ENCODE data around the gene ZNF44.

The ZNF44 gene

GRCh38 chr19:12265921-12266704, 28.6 kb downstream of the ZNF44 start:
- no peak overlapping the region for H3K9ac ChIP-seq (ENCODE audit: low read length)

DNA sequence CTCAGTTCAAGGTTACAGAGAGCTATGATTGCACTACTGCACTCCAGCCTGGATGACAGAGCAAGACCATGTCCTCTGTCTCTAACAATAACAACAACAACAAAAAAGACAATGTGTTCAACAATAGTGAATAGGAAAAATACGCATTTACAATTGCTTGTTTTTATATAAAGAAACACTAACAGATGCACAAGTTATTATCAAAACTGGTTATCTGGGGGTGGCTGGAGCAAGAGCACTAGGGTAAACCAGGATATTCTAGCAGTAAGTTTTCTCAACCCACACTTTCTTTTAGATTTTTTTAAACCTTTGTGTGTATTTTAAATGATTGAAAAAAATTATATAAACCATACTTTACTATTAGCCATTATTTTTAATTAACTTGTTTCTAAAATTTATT, 33.1 kb downstream of the ZNF44 start:
- Histone ChIP-seq H3K4me3 (ENCODE audit: low read depth, low read length, poor library complexity, severe bottlenecking) (no peak overlapping the region), H2AFZ (ENCODE audit: low read length) (no peak overlapping the region), H3K9me3 (ENCODE audit: low read length) (peaks cover 7% of the 10 kb centered on the region; the same call in 1 of the 2 replicates), H3K9ac (ENCODE audit: low read length) (no peak overlapping the region), H3K79me2 (ENCODE audit: insufficient read depth, low read length) (no peaks in the 10 kb centered on the region), H3K27ac (ENCODE audit: low read depth, low read length, poor library complexity, severe bottlenecking) (no peak overlapping the region), H3K4me1 (ENCODE audit: insufficient read depth, low read length, severe bottlenecking) (no peaks in the 10 kb centered on the region), H3F3A (ENCODE audit: insufficient read depth, low read length) (no peaks in the 10 kb centered on the region), H3K27me3 (ENCODE audit: insufficient read depth, low read length) (no peaks in the 10 kb centered on the region), H3K36me3 (ENCODE audit: insufficient read depth, low read length) (no peaks in the 10 kb centered on the region), H4K20me1 (ENCODE audit: insufficient read depth, low read length) (no peaks in the 10 kb centered on the region), H3K4me2 (ENCODE audit: low read length) (no peak overlapping the region), H3K9me2 (ENCODE audit: low read depth, low read length) (no peaks in the 10 kb centered on the region)
- no peak for TF ChIP-seq EZH2 (IDR thresholded peaks at IDR 0.05; ENCODE audit: borderline replicate concordance, low read length)
- TF ChIP-seq, protein P1, sequence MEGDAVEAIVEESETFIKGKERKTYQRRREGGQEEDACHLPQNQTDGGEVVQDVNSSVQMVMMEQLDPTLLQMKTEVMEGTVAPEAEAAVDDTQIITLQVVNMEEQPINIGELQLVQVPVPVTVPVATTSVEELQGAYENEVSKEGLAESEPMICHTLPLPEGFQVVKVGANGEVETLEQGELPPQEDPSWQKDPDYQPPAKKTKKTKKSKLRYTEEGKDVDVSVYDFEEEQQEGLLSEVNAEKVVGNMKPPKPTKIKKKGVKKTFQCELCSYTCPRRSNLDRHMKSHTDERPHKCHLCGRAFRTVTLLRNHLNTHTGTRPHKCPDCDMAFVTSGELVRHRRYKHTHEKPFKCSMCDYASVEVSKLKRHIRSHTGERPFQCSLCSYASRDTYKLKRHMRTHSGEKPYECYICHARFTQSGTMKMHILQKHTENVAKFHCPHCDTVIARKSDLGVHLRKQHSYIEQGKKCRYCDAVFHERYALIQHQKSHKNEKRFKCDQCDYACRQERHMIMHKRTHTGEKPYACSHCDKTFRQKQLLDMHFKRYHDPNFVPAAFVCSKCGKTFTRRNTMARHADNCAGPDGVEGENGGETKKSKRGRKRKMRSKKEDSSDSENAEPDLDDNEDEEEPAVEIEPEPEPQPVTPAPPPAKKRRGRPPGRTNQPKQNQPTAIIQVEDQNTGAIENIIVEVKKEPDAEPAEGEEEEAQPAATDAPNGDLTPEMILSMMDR (IDR thresholded peaks at IDR 0.05; ENCODE audit: low read length), result no peak

More at GRCh38 chr19:12265921-12266704, 28.6 kb downstream of the ZNF44 start:
- Histone ChIP-seq H3K4me1 (ENCODE audit: insufficient read depth, low read length, severe bottlenecking) (no peaks in the 10 kb centered on the region), H3K36me3 (ENCODE audit: insufficient read depth, low read length) (peaks cover 4% of the 10 kb centered on the region), H3K4me3 (ENCODE audit: low read depth, low read length, poor library complexity, severe bottlenecking) (no peak overlapping the region), H3K79me2 (ENCODE audit: insufficient read depth, low read length) (no peaks in the 10 kb centered on the region), H3K27ac (ENCODE audit: low read depth, low read length, poor library complexity, severe bottlenecking) (no peak overlapping the region), H3F3A (ENCODE audit: insufficient read depth, low read length) (no peaks in the 10 kb centered on the region), H3K4me2 (ENCODE audit: low read length) (no peak overlapping the region), H4K20me1 (ENCODE audit: insufficient read depth, low read length) (no peaks in the 10 kb centered on the region), H3K9me3 (ENCODE audit: low read length) (peaks cover 18% of the 10 kb centered on the region), H3K9me2 (ENCODE audit: low read depth, low read length) (no peaks in the 10 kb centered on the region), H2AFZ (ENCODE audit: low read length) (no peak overlapping the region), H3K27me3 (ENCODE audit: insufficient read depth, low read length) (no peaks in the 10 kb centered on the region)
- TF ChIP-seq, protein P1 (IDR thresholded peaks at IDR 0.05; ENCODE audit: low read length), result no peak
- TF ChIP-seq EZH2 (IDR thresholded peaks at IDR 0.05; ENCODE audit: borderline replicate concordance, low read length), result no peak

DNA sequence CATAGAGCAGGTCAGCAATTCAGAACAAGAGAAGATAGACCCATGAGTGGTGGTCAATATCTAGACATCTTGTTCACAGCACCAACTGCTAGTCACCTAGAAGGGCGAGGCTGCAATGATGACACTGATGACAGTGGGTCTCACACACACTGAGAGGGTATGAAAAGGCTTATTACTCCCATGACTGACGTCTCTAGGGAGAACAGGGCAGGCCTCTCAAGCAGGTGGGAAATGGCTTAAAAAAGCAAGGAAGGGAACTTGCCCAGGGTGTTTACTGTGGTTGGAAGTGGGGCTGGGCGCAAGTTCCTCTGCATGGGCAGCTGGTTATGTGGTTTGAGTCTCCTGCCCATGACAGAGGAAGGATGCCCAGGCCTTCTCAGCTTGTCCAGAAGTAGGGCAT, 33.8 kb downstream of the ZNF44 start:
- Histone ChIP-seq H3K9me2 (ENCODE audit: low read depth, low read length) (no peaks in the 10 kb centered on the region), H3K4me2 (ENCODE audit: low read length) (no peak overlapping the region), H3K79me2 (ENCODE audit: insufficient read depth, low read length) (no peaks in the 10 kb centered on the region), H4K20me1 (ENCODE audit: insufficient read depth, low read length) (no peaks in the 10 kb centered on the region), H3K4me1 (ENCODE audit: insufficient read depth, low read length, severe bottlenecking) (no peaks in the 10 kb centered on the region), H3K36me3 (ENCODE audit: insufficient read depth, low read length) (no peaks in the 10 kb centered on the region), H3K9ac (ENCODE audit: low read length) (no peak overlapping the region), H2AFZ (ENCODE audit: low read length) (no peak overlapping the region), H3K27ac (ENCODE audit: low read depth, low read length, poor library complexity, severe bottlenecking) (no peak overlapping the region), H3K27me3 (ENCODE audit: insufficient read depth, low read length) (no peaks in the 10 kb centered on the region), H3K4me3 (ENCODE audit: low read depth, low read length, poor library complexity, severe bottlenecking) (no peak overlapping the region), H3F3A (ENCODE audit: insufficient read depth, low read length) (no peaks in the 10 kb centered on the region), H3K9me3 (ENCODE audit: low read length) (peaks cover 2% of the 10 kb centered on the region; the same call in 1 of the 2 replicates)
- TF ChIP-seq, protein P1 (IDR thresholded peaks at IDR 0.05; ENCODE audit: low read length), result no peak
- no peak for TF ChIP-seq EZH2 (IDR thresholded peaks at IDR 0.05; ENCODE audit: borderline replicate concordance, low read length)

All from OCI-LY1 (cell line).